GM12873 (cell line): ENCODE results near the gene AJUBA.

Source experiments
- TF ChIP-seq, protein P1 (sequence below): IDR thresholded peaks from 2 replicates; pipeline ENCODE4 v1.5.1; 2012; ENCODE audit warnings: low read depth, mild to moderate bottlenecking, moderate library complexity, low read length, control low read depth; ENCODE audit not compliant: insufficient read depth; ENCODE audit errors: missing control alignments

AJUBA gene

DNA sequence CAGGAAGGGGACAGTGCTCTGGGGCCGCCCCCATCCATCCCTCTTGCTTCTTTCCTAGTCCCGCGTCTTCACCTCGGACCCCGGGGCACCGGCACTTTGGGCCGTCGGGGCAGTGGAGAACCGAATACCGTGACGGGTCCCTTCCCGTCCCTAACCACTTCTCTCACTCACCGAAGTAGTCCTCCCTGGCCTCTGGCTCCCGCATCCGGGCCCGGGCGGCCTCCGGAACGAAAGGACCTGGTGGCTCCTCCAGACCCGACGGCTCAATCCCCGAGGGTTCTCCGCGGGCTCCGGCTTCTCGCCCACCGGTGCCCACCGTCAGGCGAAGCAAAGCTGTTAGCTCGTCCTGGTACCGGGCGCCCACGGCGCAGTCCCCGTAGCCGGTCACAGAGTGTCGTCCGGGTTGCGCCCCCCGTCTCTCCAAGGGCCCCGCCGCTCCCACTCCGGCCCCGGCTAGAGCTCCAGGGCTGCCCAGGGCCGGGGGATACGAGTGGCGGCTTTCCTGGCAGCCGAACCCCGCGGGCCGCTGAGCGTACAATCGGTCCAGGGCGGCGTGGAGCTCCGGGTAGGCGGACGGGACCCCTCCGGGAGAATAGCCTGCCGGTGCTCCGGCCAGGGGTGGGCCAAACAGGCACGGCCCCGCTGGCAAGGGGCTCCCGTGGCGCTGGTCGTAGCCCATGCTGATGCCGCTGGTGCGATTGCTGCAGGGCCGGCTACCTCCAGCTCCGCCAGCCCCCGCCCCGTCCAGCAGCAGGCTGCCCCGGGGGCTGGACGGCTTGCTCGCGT is 1.1 kb downstream of the AJUBA start:
- TF ChIP-seq, protein P1, sequence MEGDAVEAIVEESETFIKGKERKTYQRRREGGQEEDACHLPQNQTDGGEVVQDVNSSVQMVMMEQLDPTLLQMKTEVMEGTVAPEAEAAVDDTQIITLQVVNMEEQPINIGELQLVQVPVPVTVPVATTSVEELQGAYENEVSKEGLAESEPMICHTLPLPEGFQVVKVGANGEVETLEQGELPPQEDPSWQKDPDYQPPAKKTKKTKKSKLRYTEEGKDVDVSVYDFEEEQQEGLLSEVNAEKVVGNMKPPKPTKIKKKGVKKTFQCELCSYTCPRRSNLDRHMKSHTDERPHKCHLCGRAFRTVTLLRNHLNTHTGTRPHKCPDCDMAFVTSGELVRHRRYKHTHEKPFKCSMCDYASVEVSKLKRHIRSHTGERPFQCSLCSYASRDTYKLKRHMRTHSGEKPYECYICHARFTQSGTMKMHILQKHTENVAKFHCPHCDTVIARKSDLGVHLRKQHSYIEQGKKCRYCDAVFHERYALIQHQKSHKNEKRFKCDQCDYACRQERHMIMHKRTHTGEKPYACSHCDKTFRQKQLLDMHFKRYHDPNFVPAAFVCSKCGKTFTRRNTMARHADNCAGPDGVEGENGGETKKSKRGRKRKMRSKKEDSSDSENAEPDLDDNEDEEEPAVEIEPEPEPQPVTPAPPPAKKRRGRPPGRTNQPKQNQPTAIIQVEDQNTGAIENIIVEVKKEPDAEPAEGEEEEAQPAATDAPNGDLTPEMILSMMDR = no peak

DNA sequence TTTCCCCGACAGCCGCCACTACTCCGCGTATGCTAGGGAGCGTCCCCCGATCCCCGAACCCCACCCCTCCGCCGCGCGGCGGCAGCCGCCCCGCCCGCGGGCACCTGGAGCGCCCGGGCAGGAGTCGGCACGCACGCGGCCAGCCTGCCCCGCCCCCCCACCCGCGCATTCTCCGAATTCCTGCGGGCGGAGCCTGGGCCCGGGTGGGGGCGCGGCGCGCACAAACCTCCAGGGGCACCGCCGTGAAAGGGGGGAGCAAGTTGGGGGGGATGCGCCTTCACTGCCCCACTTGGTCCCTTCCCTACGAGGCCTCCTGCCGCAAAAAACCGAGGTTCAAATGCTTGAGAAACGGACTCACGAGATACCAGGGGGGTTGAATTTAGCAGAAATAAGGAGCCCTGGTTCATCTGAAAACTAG is 1.7 kb downstream of the AJUBA start:
- TF ChIP-seq, protein P1 = no peak

DNA sequence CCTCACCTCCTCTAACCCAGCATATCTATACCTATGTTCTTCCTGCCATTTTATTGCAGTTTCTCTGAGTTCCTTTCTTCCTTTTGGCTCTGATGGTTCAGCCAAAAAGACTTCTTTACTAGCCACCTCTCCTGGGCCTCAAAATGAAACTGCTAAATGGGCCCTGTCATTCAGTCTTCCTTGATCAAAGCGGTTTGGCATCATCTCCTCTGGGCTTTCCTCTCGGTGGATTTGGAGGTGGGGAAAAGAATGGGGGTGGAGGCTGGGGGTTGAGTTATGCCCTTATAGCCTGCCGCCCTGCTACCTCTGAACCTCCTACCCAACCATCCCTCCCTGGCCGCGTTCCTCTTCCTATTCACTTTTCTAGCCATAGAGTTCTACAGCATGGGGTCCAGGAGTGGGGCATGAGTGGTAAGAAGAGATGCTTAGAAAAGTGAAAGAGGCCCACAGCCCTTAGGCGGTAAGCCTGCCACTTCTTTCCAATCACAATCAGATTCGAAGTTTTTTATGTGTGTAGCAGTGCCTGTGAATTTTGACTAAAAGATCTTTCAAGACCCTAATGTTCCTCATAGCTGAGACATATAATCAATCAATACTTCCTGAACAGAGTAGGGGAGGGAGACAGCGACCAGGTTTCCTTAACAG is 2.5 kb downstream of the AJUBA start:
- TF ChIP-seq, protein P1 = no peak

DNA sequence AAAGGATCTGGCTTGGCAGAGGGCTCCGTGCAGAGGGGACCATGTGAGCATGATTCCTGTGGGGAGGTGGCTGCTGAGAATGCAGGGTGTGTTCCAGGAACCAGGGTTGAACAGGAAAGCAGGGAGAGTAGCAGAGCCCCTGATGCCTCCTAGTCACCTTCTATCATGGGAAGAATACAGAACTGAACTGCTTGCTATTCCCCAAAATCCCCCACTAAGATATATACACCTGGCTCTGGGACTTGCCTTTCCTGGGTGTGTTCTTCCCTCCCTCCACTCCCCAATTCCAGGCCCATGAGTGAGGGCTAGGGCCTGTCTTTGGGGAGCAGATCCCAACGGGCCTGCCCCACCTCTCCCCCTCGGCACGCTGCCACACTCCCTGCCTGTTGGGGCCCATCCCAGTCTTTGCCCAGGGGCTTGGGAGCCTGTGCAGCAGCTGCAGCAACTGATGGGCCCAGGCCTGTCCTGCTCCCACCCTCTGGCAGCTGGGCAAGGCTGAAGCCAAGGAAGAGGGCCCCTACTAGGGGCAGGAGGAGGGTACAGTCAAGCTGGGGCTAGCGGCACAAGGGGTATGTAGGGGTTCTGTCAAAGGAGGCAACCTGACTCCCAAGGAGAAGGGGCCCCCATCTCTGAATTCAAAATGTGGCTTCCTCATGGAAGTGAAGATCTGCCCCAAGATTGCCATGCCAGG is 3.2 kb downstream of the AJUBA start:
- TF ChIP-seq, protein P1 = no peak

DNA sequence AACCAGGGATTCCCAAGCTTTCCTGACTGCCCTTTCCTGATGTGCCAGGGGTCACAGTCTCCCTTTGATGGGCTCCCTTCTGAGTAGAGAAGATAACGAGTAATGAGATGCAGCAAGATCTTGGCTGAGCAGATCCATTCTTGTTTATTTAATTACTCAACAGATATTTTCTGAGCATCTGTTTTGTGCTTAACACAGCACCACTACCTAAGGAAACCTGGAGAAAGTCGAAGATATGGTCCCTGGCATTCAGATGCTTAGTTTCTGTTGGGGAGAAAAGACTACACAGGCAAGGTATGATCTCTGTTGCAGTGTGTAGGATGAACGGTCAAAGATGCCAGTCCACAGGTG is 3.9 kb downstream of the AJUBA start:
- TF ChIP-seq, protein P1 = no peak

DNA sequence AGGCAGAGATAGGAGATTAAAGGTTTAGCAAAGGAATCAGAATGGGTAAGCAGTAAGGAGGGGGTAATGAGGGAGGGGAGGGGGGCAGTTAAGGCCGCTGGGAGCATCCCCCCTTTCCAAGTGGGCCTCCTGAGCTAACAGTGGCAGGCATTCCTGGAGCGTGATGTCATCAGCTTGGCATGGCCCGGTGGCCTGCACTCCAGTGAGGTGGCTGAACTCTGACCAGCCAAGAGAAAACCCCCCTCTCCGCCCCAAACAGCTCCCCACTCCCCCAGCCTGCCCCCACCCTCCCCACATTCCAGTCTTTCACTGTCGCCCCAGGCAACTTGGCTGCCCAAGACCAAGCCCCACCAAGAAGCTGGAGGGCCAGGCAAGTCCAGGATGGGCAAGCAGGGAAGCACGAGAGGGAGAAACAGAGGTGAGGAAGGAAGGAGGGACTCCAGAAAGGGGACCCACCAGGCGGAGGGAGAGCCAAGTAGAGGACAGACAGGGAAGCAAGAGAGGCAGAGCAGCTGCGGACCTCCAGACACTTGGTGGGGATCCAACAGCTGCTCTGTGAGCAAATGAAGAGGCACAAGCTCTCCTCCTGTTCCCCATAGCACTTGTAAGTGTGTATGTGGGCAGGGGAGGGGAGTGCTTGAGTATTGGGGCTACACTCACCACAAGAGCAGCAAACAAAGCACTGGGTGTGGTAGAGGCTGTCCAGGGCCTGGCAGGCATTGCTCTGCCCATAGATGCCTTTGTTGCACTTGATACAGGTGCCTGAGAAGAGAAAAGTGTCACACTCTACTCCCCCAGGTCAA is 4.5 kb downstream of the AJUBA start:
- TF ChIP-seq, protein P1 = no peak

DNA sequence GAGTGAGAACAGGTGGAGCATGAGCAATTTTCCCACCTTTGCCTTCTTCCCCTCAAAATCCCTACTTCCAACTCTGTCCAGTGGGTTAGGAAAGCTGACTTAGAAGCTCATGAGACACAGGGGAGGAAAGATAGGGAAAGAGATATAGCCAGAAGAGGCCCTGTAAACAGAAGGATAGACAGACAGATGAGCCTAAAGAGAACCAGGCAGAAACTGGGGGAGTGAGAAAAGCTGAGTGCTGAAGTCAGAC is 5.0 kb downstream of the AJUBA start:
- TF ChIP-seq, protein P1 = no peak
